ENCODE data around the gene CNTNAP2. TPM values are rescaled to one million over a fixed set of nuclear protein-coding genes. Genes with fewer than 3 reads are reported as not detected.

Gene CNTNAP2
- total RNA-seq, 4 donors from 2014 or later: not detected

DNA sequence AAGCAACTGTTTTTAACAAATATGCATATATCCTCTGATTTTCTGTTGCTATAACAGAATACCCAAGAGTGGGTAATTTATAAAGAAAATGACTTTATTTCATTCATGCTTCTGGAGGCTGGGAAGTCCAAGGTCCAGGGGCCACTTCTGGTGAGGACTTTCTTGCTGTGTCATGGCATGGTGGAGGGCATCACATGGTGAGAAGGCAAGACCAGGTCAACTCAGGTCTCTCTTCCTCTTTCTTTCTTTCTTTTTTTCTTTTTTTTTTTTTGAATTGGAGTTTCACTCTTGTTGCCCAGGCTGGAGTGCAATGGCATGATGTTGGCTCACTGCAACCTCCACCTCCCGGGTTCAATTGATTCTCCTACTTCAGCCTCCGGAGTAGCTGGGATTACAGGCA, 2170.9 kb downstream of the CNTNAP2 start:
- in situ Hi-C loops (cut with MboI; ENCODE audit: low sequenced_read_pairs in 4 of 4) (no loop called here), intact Hi-C loops (cut with DNase I; ENCODE audit: low total_unique reads) (no loop called here)
- H3K9me3 ChIP-seq: no peaks in the 10 kb centered on the region
- no peak overlapping the region for H3K4me3 ChIP-seq
- DNase-seq (no peak), ATAC-seq (no peak)
- H3K4me1 ChIP-seq: no peaks in the 10 kb centered on the region
- no peaks in the 10 kb centered on the region for H3K36me3 ChIP-seq
- TF ChIP-seq, protein P1, sequence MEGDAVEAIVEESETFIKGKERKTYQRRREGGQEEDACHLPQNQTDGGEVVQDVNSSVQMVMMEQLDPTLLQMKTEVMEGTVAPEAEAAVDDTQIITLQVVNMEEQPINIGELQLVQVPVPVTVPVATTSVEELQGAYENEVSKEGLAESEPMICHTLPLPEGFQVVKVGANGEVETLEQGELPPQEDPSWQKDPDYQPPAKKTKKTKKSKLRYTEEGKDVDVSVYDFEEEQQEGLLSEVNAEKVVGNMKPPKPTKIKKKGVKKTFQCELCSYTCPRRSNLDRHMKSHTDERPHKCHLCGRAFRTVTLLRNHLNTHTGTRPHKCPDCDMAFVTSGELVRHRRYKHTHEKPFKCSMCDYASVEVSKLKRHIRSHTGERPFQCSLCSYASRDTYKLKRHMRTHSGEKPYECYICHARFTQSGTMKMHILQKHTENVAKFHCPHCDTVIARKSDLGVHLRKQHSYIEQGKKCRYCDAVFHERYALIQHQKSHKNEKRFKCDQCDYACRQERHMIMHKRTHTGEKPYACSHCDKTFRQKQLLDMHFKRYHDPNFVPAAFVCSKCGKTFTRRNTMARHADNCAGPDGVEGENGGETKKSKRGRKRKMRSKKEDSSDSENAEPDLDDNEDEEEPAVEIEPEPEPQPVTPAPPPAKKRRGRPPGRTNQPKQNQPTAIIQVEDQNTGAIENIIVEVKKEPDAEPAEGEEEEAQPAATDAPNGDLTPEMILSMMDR (IDR thresholded peaks at IDR 0.05 in 4 of 5, conservative IDR thresholded peaks at IDR 0.05 in 1 of 5): no peak
- no peak for TF ChIP-seq POLR2A (IDR thresholded peaks at IDR 0.05)
- no peak overlapping the region for H3K27ac ChIP-seq
- H3K27me3 ChIP-seq: no peaks in the 10 kb centered on the region

DNA sequence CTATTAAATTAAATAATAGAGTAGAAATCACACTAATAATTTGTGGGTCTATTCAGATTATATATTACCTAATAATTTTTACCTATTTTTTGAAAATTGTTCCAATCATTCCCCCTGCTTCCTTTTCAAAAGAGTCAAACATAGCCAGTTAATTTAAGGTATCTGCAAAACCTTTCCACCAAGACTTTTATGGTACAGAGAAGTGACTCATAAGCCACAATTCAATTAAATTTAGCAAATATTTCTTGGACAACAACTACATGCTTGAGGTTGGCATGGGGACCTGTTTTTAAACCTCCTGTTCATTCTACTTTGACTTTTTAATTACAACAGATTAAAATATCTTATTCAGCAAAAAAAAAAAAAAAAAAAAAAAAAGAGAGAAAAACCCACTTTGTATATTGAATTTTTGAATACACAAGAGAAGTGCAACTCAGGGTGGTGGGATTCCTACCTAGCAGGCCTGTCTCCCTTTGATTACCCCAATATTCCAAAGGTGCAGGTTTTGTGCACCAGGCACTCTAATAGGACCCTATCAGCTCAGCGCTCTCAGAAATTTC, 2172.1 kb downstream of the CNTNAP2 start:
- Histone ChIP-seq H3K27ac (no peak overlapping the region), H3K4me1 (no peaks in the 10 kb centered on the region), H3K9me3 (no peaks in the 10 kb centered on the region), H3K27me3 (no peaks in the 10 kb centered on the region), H3K36me3 (no peaks in the 10 kb centered on the region), H3K4me3 (no peak overlapping the region)
- DNase-seq (no peak), ATAC-seq (no peak)
- TF ChIP-seq, protein P1 (IDR thresholded peaks at IDR 0.05 in 4 of 5, conservative IDR thresholded peaks at IDR 0.05 in 1 of 5): no peak
- TF ChIP-seq POLR2A (IDR thresholded peaks at IDR 0.05): no peak
- in situ Hi-C loops (cut with MboI; ENCODE audit: low sequenced_read_pairs in 4 of 4) (no loop called here), intact Hi-C loops (cut with DNase I; ENCODE audit: low total_unique reads) (no loop called here)

DNA sequence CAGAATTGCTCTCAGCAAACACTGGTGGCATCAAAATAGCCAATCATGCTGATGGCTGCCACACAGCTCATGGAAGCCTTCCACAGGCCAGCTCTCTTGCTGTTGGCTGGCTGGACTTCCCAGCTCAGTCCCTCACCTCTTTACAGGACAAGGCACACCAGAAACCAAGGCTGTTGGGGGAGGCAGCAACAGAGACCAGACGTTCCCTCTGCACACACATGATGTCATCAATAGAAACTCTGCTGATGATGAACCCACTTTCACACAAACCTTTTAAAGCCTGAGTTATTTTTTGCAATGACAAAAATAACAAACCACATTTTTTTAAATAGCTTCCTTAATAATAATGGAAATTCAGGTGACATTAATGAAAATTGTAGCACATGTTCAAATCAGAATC, 2173.0 kb downstream of the CNTNAP2 start:
- TF ChIP-seq, protein P1 (IDR thresholded peaks at IDR 0.05 in 4 of 5, conservative IDR thresholded peaks at IDR 0.05 in 1 of 5): no peak
- TF ChIP-seq POLR2A (IDR thresholded peaks at IDR 0.05): no peak
- intact Hi-C loops (cut with DNase I; ENCODE audit: low total_unique reads): no loop called here
- in situ Hi-C loops (cut with MboI; ENCODE audit: low sequenced_read_pairs in 4 of 4): no loop called here
- Histone ChIP-seq H3K4me3 (no peak overlapping the region), H3K9me3 (no peaks in the 10 kb centered on the region), H3K36me3 (no peaks in the 10 kb centered on the region), H3K27ac (no peak overlapping the region), H3K4me1 (no peaks in the 10 kb centered on the region), H3K27me3 (no peaks in the 10 kb centered on the region)
- ATAC-seq: no peak
- DNase-seq: no peak

DNA sequence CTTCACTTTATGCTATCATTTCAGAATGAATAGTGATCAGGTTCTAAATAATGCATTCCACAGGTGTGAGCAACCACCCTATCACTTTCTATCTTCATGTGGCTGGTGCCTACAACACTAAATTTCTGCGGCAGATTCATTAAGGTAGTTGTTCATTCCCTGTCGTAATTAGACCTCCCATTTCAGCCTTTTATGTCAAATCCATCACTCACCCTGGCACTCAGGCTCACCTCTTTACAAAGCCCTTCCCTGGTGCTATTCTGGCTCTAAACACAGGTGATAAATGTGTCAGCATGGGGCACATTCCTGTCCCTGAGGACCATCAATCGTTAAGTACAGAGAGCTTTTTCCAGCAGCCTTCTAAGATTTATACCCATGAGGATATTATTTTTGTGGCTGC, 2173.9 kb downstream of the CNTNAP2 start:
- DNase-seq: no peak
- Histone ChIP-seq H3K36me3 (no peaks in the 10 kb centered on the region), H3K27ac (no peak overlapping the region), H3K9me3 (no peaks in the 10 kb centered on the region), H3K4me1 (no peaks in the 10 kb centered on the region), H3K27me3 (no peaks in the 10 kb centered on the region), H3K4me3 (no peak overlapping the region)
- no peak for ATAC-seq
- TF ChIP-seq POLR2A (IDR thresholded peaks at IDR 0.05): no peak
- TF ChIP-seq, protein P1 (IDR thresholded peaks at IDR 0.05 in 4 of 5, conservative IDR thresholded peaks at IDR 0.05 in 1 of 5): no peak
- intact Hi-C loops (cut with DNase I; ENCODE audit: low total_unique reads): no loop called here
- in situ Hi-C loops (cut with MboI; ENCODE audit: low sequenced_read_pairs in 4 of 4): no loop called here

DNA sequence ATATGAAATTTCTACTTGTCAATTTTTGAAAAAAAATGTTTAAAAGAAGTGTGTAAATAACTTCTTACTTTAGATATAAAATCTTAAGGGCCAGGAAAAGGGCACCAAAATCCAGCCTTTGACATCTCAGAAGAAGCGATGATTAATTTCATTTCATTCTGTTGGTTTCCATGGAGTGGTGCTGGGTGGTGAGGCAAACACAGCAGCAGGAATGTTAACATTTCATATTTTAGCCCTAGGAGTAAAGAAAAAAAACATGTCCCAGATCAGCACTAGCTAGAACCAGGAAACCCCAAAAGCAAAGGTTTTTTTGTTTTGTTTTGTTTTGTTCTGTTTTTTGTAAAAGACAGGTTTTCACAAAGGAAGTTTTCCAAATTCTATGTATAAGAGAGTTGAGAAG, 2175.2 kb downstream of the CNTNAP2 start:
- Histone ChIP-seq H3K27ac (no peak overlapping the region), H3K4me1 (no peaks in the 10 kb centered on the region), H3K27me3 (no peaks in the 10 kb centered on the region), H3K9me3 (no peaks in the 10 kb centered on the region), H3K36me3 (no peaks in the 10 kb centered on the region), H3K4me3 (no peak overlapping the region)
- no peak for DNase-seq
- intact Hi-C loops (cut with DNase I; ENCODE audit: low total_unique reads): no loop called here
- in situ Hi-C loops (cut with MboI; ENCODE audit: low sequenced_read_pairs in 4 of 4): no loop called here
- TF ChIP-seq POLR2A (IDR thresholded peaks at IDR 0.05): no peak
- TF ChIP-seq, protein P1 (IDR thresholded peaks at IDR 0.05 in 4 of 5, conservative IDR thresholded peaks at IDR 0.05 in 1 of 5): no peak
- ATAC-seq: no peak

Data from gastrocnemius medialis (tissue), 4 donors.